Adrenal gland (tissue), 5 donors: Measurements from ENCODE around the gene GPSM1.

Experiments
- POLR2A ChIP-seq, 2 donors: fragments of 450-650 bp; IDR thresholded peaks; one replicate each; pipeline ENCODE4 v1.6.1; 2017; ENCODE audit warnings: antibody characterized with exemption in 2 of 2, mild to moderate bottlenecking in 2 of 2, moderate library complexity in 1 of 2
- TF ChIP-seq, protein P1 (sequence below), 6 experiments: fragments of 450-650 bp in 4 of 6; fragments of 200-600 bp in 2 of 6; sonication (generic) in 1 of 6; IDR thresholded peaks; 1 replicate in 5 of 6; 2 replicates in 1 of 6; pipeline versions ENCODE4 v1.5.1 to v1.8.0; 2016 to 2021; ENCODE audit warnings: antibody characterized with exemption in 6 of 6, mild to moderate bottlenecking in 2 of 6, moderate library complexity in 1 of 6
- donor health status: DM: no; HTN: no; CAD: no.

DNA sequence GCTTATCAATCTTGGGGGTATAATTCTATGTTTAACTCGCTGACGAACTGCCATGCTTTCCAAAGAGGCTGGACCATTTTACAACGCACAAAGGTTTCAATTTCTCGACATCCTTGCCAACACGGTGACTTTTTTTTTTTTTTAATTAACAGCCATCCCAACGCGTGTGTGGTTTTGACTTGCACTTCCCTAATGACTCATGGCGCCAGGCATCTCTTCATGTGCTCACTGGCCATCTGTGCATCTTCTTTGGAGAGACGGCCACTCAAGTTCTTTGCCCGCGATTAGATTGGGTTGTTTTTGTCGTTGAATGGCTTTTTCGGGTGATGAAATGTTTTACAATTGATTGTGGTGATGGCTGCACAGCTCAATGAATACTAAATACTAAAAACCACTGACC, 58.7 kb downstream of the GPSM1 start:
- TF ChIP-seq, protein P1, sequence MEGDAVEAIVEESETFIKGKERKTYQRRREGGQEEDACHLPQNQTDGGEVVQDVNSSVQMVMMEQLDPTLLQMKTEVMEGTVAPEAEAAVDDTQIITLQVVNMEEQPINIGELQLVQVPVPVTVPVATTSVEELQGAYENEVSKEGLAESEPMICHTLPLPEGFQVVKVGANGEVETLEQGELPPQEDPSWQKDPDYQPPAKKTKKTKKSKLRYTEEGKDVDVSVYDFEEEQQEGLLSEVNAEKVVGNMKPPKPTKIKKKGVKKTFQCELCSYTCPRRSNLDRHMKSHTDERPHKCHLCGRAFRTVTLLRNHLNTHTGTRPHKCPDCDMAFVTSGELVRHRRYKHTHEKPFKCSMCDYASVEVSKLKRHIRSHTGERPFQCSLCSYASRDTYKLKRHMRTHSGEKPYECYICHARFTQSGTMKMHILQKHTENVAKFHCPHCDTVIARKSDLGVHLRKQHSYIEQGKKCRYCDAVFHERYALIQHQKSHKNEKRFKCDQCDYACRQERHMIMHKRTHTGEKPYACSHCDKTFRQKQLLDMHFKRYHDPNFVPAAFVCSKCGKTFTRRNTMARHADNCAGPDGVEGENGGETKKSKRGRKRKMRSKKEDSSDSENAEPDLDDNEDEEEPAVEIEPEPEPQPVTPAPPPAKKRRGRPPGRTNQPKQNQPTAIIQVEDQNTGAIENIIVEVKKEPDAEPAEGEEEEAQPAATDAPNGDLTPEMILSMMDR (IDR thresholded peaks at IDR 0.05): no peak
- no peak for TF ChIP-seq POLR2A (IDR thresholded peaks at IDR 0.05)
